Sciatic nerve (tissue), 2 donors: ENCODE measurements around the gene RPS6KA5. TPM values are rescaled to one million over a fixed set of nuclear protein-coding genes. Genes with fewer than 3 reads are reported as not detected.
"Not testable (repeated sequence)": the region's sequence is repeated elsewhere in the genome, so short reads cannot be mapped to it uniquely, and the experiment has no call there.

ENCODE experiments used
- ATAC-seq: fragments of 200-7000 bp; cut with Tn5 transposase; one replicate; pipeline ENCODE4 v1.9.1; 2020; ENCODE audit warnings: mild to moderate bottlenecking, moderate library complexity
- DNase-seq: peaks from one replicate; pipeline ENCODE4 v3.0.0-alpha.2; 2020; ENCODE audit warnings: low spot score
- intact Hi-C: fragments of 100-400 bp; cut with DNase I; formaldehyde crosslinking; loops from one replicate; pipeline ENCODE4 v1.14.2; 2022
- total RNA-seq: library from RNA; stranded (reverse); fragmentation: NEBNext Ultra II Directional; extraction: Animal tissue kit (Norgen Biotek cat#: 25700); gene quantifications from one replicate; pipeline ENCODE4 v1.2.1, GENCODE V29; 2021
- donor health status: DM: no; HTN: no; CAD: no.
- donor health status: DM: no; HTN: no; CAD: no.

RPS6KA5 gene
- total RNA-seq, 1 donor from 2014 or later: 30.4 TPM

GRCh38 chr14:90965765-90966164 is 94.7 kb downstream of the RPS6KA5 start:
- no peak for ATAC-seq
- DNase-seq: no peak
- intact Hi-C loops: no loop called here

GRCh38 chr14:90963343-90963742 is 97.1 kb downstream of the RPS6KA5 start:
- DNase-seq (no peak), ATAC-seq (no peak)
- intact Hi-C loops: no loop called here

GRCh38 chr14:90962505-90963109 is 97.8 kb downstream of the RPS6KA5 start:
- DNase-seq: no peak
- intact Hi-C loops: no loop called here
- ATAC-seq: no peak

- intact Hi-C loops: no loop called here
- no peak for ATAC-seq
- no peak for DNase-seq
Measured at GRCh38 chr14:90960818-90961217, 99.6 kb downstream of the RPS6KA5 start.

GRCh38 chr14:90959344-90959743 is 101.1 kb downstream of the RPS6KA5 start:
- DNase-seq (no peak), ATAC-seq (no peak)
- intact Hi-C loops: no loop called here

- DNase-seq (no peak), ATAC-seq (no peak)
- intact Hi-C loops: no loop called here
Measured at GRCh38 chr14:90956273-90956672, 104.2 kb downstream of the RPS6KA5 start.

- ATAC-seq, DNase-seq, intact Hi-C loops: not testable (repeated sequence)
Measured at GRCh38 chr14:90953643-90954042, 106.8 kb downstream of the RPS6KA5 start.

GRCh38 chr14:90943367-90943766 is 117.1 kb downstream of the RPS6KA5 start:
- ATAC-seq (no peak), DNase-seq (no peak)
- intact Hi-C loops: no loop called here

- ATAC-seq: no peak
- intact Hi-C loops: no loop called here
- DNase-seq: no peak
Measured at GRCh38 chr14:90942511-90942910, 117.9 kb downstream of the RPS6KA5 start.

GRCh38 chr14:90941706-90942105 is 118.7 kb downstream of the RPS6KA5 start:
- DNase-seq (no peak), ATAC-seq (no peak)
- intact Hi-C loops: no loop called here

GRCh38 chr14:90940318-90940962 is 120.0 kb downstream of the RPS6KA5 start:
- DNase-seq (no peak), ATAC-seq (no peak)
- intact Hi-C loops: no loop called here

- intact Hi-C loops, ATAC-seq, DNase-seq: not testable (repeated sequence)
Measured at GRCh38 chr14:90939252-90939795, 121.1 kb downstream of the RPS6KA5 start.

- ATAC-seq (no peak), DNase-seq (no peak)
- intact Hi-C loops: no loop called here
Measured at GRCh38 chr14:90938615-90939014, 121.8 kb downstream of the RPS6KA5 start.

- ATAC-seq: no peak
- intact Hi-C loops: no loop called here
- DNase-seq: no peak
Measured at GRCh38 chr14:90936757-90937440, 123.5 kb downstream of the RPS6KA5 start.

GRCh38 chr14:90924621-90925340 is 135.7 kb downstream of the RPS6KA5 start:
- intact Hi-C loops: no loop called here
- ATAC-seq: peak; percentile 24
- no peak for DNase-seq

GRCh38 chr14:90922141-90922540 is 138.3 kb downstream of the RPS6KA5 start:
- intact Hi-C loops: no loop called here
- DNase-seq: no peak
- no peak for ATAC-seq

- no peak for DNase-seq
- ATAC-seq: no peak
- intact Hi-C loops: no loop called here
Measured at GRCh38 chr14:90911121-90911520, 149.3 kb downstream of the RPS6KA5 start.

- ATAC-seq: no peak
- intact Hi-C loops: loop anchor here (5.0 kb wide), 2 partner anchors 265 to 665 kb away; no protein-coding TSS in a partner anchor
- DNase-seq: no peak
Measured at GRCh38 chr14:90907178-90907577, 153.3 kb downstream of the RPS6KA5 start.

- ATAC-seq (no peak), DNase-seq (no peak)
- intact Hi-C loops: loop anchor here (5.0 kb wide), 2 partner anchors 267 to 667 kb away; no protein-coding TSS in a partner anchor
Measured at GRCh38 chr14:90905531-90905930, 154.9 kb downstream of the RPS6KA5 start.
